ENCODE measurements around the gene PIPOX.

- TF ChIP-seq CTCF (IDR thresholded peaks at IDR 0.05; ENCODE audit: low read length) (no peak), EZH2 (IDR thresholded peaks at IDR 0.05; ENCODE audit: borderline replicate concordance, low read length) (no peak)
Observed at GRCh38 chr17:29084541-29085146, 41.7 kb downstream of the PIPOX start.
